ENCODE measurements around the gene TBC1D1.

GRCh38 chr4:38009949-38010348 is 119.1 kb downstream of the TBC1D1 start:
- TF ChIP-seq TAF1 (IDR thresholded peaks at IDR 0.05; ENCODE audit: borderline replicate concordance, insufficient read depth, low read length) (no peak), POLR2AphosphoS5 (IDR thresholded peaks at IDR 0.05; ENCODE audit: low read depth, low read length) (no peak), SIN3A (IDR thresholded peaks at IDR 0.05; ENCODE audit: borderline replicate concordance, insufficient read depth, low read length) (no peak), REST (IDR thresholded peaks at IDR 0.05; ENCODE audit: insufficient read depth in 1 of 2, low read depth in 2 of 2, low read length in 2 of 2) (no peak)
